Measurements from ENCODE around the gene FASN.

Gene FASN

DNA sequence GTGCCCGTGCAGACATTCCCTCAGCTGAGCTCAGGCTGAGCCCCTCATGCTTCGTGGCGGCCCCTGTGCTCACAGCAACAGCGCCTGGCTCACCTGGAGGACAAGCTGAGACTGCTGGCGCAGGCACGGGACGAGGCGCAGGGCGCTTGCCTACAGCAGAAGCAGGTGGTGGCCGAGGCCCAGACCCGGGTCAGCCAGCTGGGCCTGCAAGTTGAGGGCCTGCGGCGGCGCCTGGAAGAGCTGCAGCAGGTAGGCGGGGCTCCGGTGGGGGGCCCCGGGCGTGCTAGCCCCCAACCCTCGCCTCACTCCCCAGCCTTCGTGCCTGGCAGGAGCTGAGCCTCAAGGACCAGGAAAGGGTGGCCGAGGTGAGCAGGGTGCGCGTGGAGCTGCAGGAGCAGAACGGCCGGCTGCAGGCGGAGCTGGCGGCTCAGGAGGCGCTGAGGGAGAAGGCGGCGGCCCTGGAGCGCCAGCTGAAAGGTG is 68.0 kb downstream of the FASN start:
- peak overlapping the region; percentile 76 for H3K4me3 ChIP-seq (ENCODE audit: low read length, poor library complexity, severe bottlenecking)
- H3K79me2 ChIP-seq (ENCODE audit: insufficient read depth, low read length): no peaks in the 10 kb centered on the region
- no peaks in the 10 kb centered on the region for H3K27me3 ChIP-seq (ENCODE audit: insufficient read depth, low read length, poor library complexity, severe bottlenecking)
- H3K9me3 ChIP-seq (ENCODE audit: insufficient read depth, low read depth, low read length): no peaks in the 10 kb centered on the region
- H3F3A ChIP-seq (ENCODE audit: low read depth): no peaks in the 10 kb centered on the region
- TF ChIP-seq, protein P1, sequence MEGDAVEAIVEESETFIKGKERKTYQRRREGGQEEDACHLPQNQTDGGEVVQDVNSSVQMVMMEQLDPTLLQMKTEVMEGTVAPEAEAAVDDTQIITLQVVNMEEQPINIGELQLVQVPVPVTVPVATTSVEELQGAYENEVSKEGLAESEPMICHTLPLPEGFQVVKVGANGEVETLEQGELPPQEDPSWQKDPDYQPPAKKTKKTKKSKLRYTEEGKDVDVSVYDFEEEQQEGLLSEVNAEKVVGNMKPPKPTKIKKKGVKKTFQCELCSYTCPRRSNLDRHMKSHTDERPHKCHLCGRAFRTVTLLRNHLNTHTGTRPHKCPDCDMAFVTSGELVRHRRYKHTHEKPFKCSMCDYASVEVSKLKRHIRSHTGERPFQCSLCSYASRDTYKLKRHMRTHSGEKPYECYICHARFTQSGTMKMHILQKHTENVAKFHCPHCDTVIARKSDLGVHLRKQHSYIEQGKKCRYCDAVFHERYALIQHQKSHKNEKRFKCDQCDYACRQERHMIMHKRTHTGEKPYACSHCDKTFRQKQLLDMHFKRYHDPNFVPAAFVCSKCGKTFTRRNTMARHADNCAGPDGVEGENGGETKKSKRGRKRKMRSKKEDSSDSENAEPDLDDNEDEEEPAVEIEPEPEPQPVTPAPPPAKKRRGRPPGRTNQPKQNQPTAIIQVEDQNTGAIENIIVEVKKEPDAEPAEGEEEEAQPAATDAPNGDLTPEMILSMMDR (conservative IDR thresholded peaks at IDR 0.05; ENCODE audit: low read length): no peak
- TF ChIP-seq EZH2phosphoT487 (IDR thresholded peaks at IDR 0.05; ENCODE audit: borderline replicate concordance): no peak
- H3K9ac ChIP-seq (ENCODE audit: low read depth, low read length, poor library complexity, severe bottlenecking): no peak overlapping the region
- peaks cover 15% of the 10 kb centered on the region for H3K4me1 ChIP-seq (ENCODE audit: insufficient read depth, low read length, poor library complexity, severe bottlenecking)
- no peaks in the 10 kb centered on the region for H3K36me3 ChIP-seq (ENCODE audit: insufficient read depth, low read length)
- H4K20me1 ChIP-seq (ENCODE audit: insufficient read depth, low read length, poor library complexity, severe bottlenecking): no peaks in the 10 kb centered on the region
- H2AFZ ChIP-seq (ENCODE audit: low read length): no peak overlapping the region
- peak overlapping the region; percentile 65 for H3K4me2 ChIP-seq (ENCODE audit: low read depth, low read length, poor library complexity, severe bottlenecking)
- H3K9me2 ChIP-seq (replicated peaks; ENCODE audit: low read depth, low read length): no peaks in the 10 kb centered on the region

DNA sequence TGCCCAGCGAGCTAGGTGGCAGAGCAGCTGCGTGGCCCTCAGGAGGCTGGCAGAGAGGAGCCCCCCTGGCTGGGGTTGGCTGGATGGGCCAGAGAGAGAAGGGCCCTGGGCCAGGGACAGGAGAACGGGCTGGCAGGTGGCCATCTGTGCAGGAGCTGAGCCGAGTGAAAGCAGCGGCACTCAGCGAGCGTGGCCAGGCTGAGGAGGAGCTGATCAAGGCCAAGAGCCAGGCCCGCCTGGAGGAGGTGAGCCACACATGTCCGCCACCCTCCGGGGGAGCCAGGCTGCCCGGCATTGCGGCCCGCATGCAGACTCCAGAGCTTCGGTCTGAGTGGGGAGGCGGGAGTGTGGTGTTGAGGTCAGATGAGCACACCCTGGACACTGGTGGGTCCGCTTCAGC is 68.6 kb downstream of the FASN start:
- Histone ChIP-seq H3K9ac (ENCODE audit: low read depth, low read length, poor library complexity, severe bottlenecking) (no peak overlapping the region), H3K9me2 (replicated peaks; ENCODE audit: low read depth, low read length) (no peaks in the 10 kb centered on the region), H3K79me2 (ENCODE audit: insufficient read depth, low read length) (peaks cover 4% of the 10 kb centered on the region; the same call in 1 of the 2 replicates), H3F3A (ENCODE audit: low read depth) (no peaks in the 10 kb centered on the region), H2AFZ (ENCODE audit: low read length) (no peak overlapping the region), H3K4me3 (ENCODE audit: low read length, poor library complexity, severe bottlenecking) (no peak overlapping the region), H3K9me3 (ENCODE audit: insufficient read depth, low read depth, low read length) (no peaks in the 10 kb centered on the region), H3K36me3 (ENCODE audit: insufficient read depth, low read length) (no peaks in the 10 kb centered on the region), H3K4me2 (ENCODE audit: low read depth, low read length, poor library complexity, severe bottlenecking) (no peak overlapping the region), H3K4me1 (ENCODE audit: insufficient read depth, low read length, poor library complexity, severe bottlenecking) (peaks cover 17% of the 10 kb centered on the region), H3K27me3 (ENCODE audit: insufficient read depth, low read length, poor library complexity, severe bottlenecking) (no peaks in the 10 kb centered on the region), H4K20me1 (ENCODE audit: insufficient read depth, low read length, poor library complexity, severe bottlenecking) (no peaks in the 10 kb centered on the region)
- no peak for TF ChIP-seq EZH2phosphoT487 (IDR thresholded peaks at IDR 0.05; ENCODE audit: borderline replicate concordance)
- TF ChIP-seq, protein P1 (conservative IDR thresholded peaks at IDR 0.05; ENCODE audit: low read length): no peak

DNA sequence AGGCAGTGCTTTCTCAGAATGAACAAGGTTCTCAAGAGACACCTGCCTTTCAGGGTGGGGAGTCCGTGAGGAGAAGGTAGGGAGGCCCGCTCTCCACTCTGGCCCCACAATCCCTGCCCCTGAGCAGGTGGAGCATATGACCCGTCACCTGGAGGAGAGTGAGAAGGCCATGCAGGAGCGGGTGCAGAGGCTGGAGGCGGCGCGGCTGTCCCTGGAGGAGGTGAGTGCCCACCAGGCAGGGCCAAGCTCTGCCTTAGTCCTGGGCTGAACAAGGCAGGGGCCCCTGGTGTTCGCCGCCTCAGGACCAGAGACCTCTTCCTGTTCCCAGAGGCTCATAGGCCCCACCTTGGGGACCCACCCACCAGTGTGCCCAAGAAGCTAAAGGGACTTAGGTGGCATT is 69.1 kb downstream of the FASN start:
- TF ChIP-seq, protein P1 (conservative IDR thresholded peaks at IDR 0.05; ENCODE audit: low read length): no peak
- no peak for TF ChIP-seq EZH2phosphoT487 (IDR thresholded peaks at IDR 0.05; ENCODE audit: borderline replicate concordance)
- Histone ChIP-seq H3F3A (ENCODE audit: low read depth) (no peaks in the 10 kb centered on the region), H3K36me3 (ENCODE audit: insufficient read depth, low read length) (no peaks in the 10 kb centered on the region), H3K4me3 (ENCODE audit: low read length, poor library complexity, severe bottlenecking) (no peak overlapping the region), H3K9ac (ENCODE audit: low read depth, low read length, poor library complexity, severe bottlenecking) (no peak overlapping the region), H3K27me3 (ENCODE audit: insufficient read depth, low read length, poor library complexity, severe bottlenecking) (no peaks in the 10 kb centered on the region), H4K20me1 (ENCODE audit: insufficient read depth, low read length, poor library complexity, severe bottlenecking) (no peaks in the 10 kb centered on the region), H2AFZ (ENCODE audit: low read length) (no peak overlapping the region), H3K4me1 (ENCODE audit: insufficient read depth, low read length, poor library complexity, severe bottlenecking) (peaks cover 21% of the 10 kb centered on the region), H3K9me2 (replicated peaks; ENCODE audit: low read depth, low read length) (no peaks in the 10 kb centered on the region), H3K9me3 (ENCODE audit: insufficient read depth, low read depth, low read length) (no peaks in the 10 kb centered on the region), H3K4me2 (ENCODE audit: low read depth, low read length, poor library complexity, severe bottlenecking) (no peak overlapping the region), H3K79me2 (ENCODE audit: insufficient read depth, low read length) (peaks cover 8% of the 10 kb centered on the region; the same call in 1 of the 2 replicates)
